Activated T-cell treated with anti-CD3 and anti-CD28 coated beads, Interleukin-2, amount 50 U/mL, for 4 hours (primary cell): Measurements from ENCODE around the gene HOXA10. TPM values are rescaled to one million over a fixed set of nuclear protein-coding genes. Genes with fewer than 3 reads are reported as not detected.

ENCODE experiments used
- ATAC-seq, 2 donors: fragments of 200-7000 bp; cut with Tn5 transposase; one replicate each; pipeline ENCODE4 v1.10.0; 2021
- DNase-seq: peaks from one replicate; pipeline ENCODE4 v3.0.0-alpha.2; 2020
- H3K27me3 Mint-ChIP-seq: one replicate; pipeline ENCODE4 v1.8.0; 2021; ENCODE audit warnings: low read depth, mixed read lengths
- H3K36me3 Mint-ChIP-seq: one replicate; pipeline ENCODE4 v1.8.0; 2022; ENCODE audit warnings: mixed read lengths; ENCODE audit not compliant: insufficient read depth
- H3K4me1 Mint-ChIP-seq: one replicate; pipeline ENCODE4 v1.8.0; 2021; ENCODE audit warnings: low read depth, mixed read lengths
- H3K4me3 Mint-ChIP-seq: one replicate; pipeline ENCODE4 v1.8.0; 2021; ENCODE audit warnings: mild to moderate bottlenecking, moderate library complexity, mixed read lengths
- H3K9me3 Mint-ChIP-seq: one replicate; pipeline ENCODE4 v1.8.0; 2021; ENCODE audit warnings: mixed read lengths
- total RNA-seq, 3 donors: library from RNA; stranded (reverse); gene quantifications; one replicate each; pipeline ENCODE4 v1.2.1, GENCODE V29; 2021

The HOXA10 gene
- total RNA-seq, 3 donors from 2014 or later = 0.08 to 0.14 (median 0.10) TPM

GRCh38 chr7:27198871-27199801 lies 25.0 kb upstream of the HOXA10 start:
- no peaks in the 10 kb centered on the region for H3K36me3 Mint-ChIP-seq
- peak; percentile 17 to 34 for ATAC-seq
- peaks cover 24% of the 10 kb centered on the region for H3K4me1 Mint-ChIP-seq
- H3K4me3 Mint-ChIP-seq = peak overlapping the region; percentile 64
- H3K27me3 Mint-ChIP-seq = peaks cover 84% of the 10 kb centered on the region
- H3K9me3 Mint-ChIP-seq = no peaks in the 10 kb centered on the region
- DNase-seq = no peak

GRCh38 chr7:27198138-27198841 lies 24.2 kb upstream of the HOXA10 start:
- H3K27me3 Mint-ChIP-seq = peaks cover 84% of the 10 kb centered on the region
- DNase-seq = no peak
- ATAC-seq = no peak
- peak overlapping the region; percentile 3 for H3K4me3 Mint-ChIP-seq
- no peaks in the 10 kb centered on the region for H3K9me3 Mint-ChIP-seq
- peaks cover 24% of the 10 kb centered on the region for H3K4me1 Mint-ChIP-seq
- H3K36me3 Mint-ChIP-seq = no peaks in the 10 kb centered on the region

- no peaks in the 10 kb centered on the region for H3K9me3 Mint-ChIP-seq
- ATAC-seq (no peak), DNase-seq (no peak)
- peaks cover 81% of the 10 kb centered on the region for H3K27me3 Mint-ChIP-seq
- H3K4me1 Mint-ChIP-seq = peaks cover 28% of the 10 kb centered on the region
- no peaks in the 10 kb centered on the region for H3K36me3 Mint-ChIP-seq
- H3K4me3 Mint-ChIP-seq = no peak overlapping the region
Observed at GRCh38 chr7:27197137-27198042, 23.3 kb upstream of the HOXA10 start.

GRCh38 chr7:27196287-27196767 lies 22.2 kb upstream of the HOXA10 start:
- H3K4me3 Mint-ChIP-seq = no peak overlapping the region

GRCh38 chr7:27194686-27195379 lies 20.7 kb upstream of the HOXA10 start:
- Mint-ChIP-seq H3K36me3 (no peaks in the 10 kb centered on the region), H3K4me1 (peaks cover 13% of the 10 kb centered on the region), H3K4me3 (no peak overlapping the region), H3K9me3 (no peaks in the 10 kb centered on the region), H3K27me3 (peaks cover 81% of the 10 kb centered on the region)
- ATAC-seq (no peak), DNase-seq (no peak)

More at GRCh38 chr7:27196287-27196767, 22.2 kb upstream of the HOXA10 start:
- H3K36me3 Mint-ChIP-seq = no peaks in the 10 kb centered on the region
- H3K4me1 Mint-ChIP-seq = peaks cover 25% of the 10 kb centered on the region
- no peaks in the 10 kb centered on the region for H3K9me3 Mint-ChIP-seq
- DNase-seq (peak; percentile 84), ATAC-seq (peak in 1 of 2 donors; percentile 31)
- peaks cover 79% of the 10 kb centered on the region for H3K27me3 Mint-ChIP-seq

- no peaks in the 10 kb centered on the region for H3K36me3 Mint-ChIP-seq
- DNase-seq (no peak), ATAC-seq (no peak)
- no peaks in the 10 kb centered on the region for H3K9me3 Mint-ChIP-seq
- H3K27me3 Mint-ChIP-seq = peaks cover 87% of the 10 kb centered on the region
- H3K4me1 Mint-ChIP-seq = peaks cover 16% of the 10 kb centered on the region
- no peak overlapping the region for H3K4me3 Mint-ChIP-seq
Observed at GRCh38 chr7:27194002-27194352, 19.9 kb upstream of the HOXA10 start.

- no peak overlapping the region for H3K4me3 Mint-ChIP-seq
- ATAC-seq (no peak), DNase-seq (no peak)
- H3K9me3 Mint-ChIP-seq = no peaks in the 10 kb centered on the region
- peaks cover 19% of the 10 kb centered on the region for H3K4me1 Mint-ChIP-seq
- H3K36me3 Mint-ChIP-seq = no peaks in the 10 kb centered on the region
- peaks cover 87% of the 10 kb centered on the region for H3K27me3 Mint-ChIP-seq
Observed at GRCh38 chr7:27193335-27194001, 19.3 kb upstream of the HOXA10 start.

- H3K4me1 Mint-ChIP-seq = peaks cover 22% of the 10 kb centered on the region
- peaks cover 87% of the 10 kb centered on the region for H3K27me3 Mint-ChIP-seq
- peak overlapping the region; percentile 55 for H3K4me3 Mint-ChIP-seq
- DNase-seq (no peak), ATAC-seq (peak; percentile 60 to 66)
- H3K9me3 Mint-ChIP-seq = no peaks in the 10 kb centered on the region
- H3K36me3 Mint-ChIP-seq = no peaks in the 10 kb centered on the region
Observed at GRCh38 chr7:27192546-27193334, 18.6 kb upstream of the HOXA10 start.

GRCh38 chr7:27191833-27192545 lies 17.9 kb upstream of the HOXA10 start:
- Mint-ChIP-seq H3K36me3 (no peaks in the 10 kb centered on the region), H3K9me3 (no peaks in the 10 kb centered on the region), H3K27me3 (peaks cover 87% of the 10 kb centered on the region), H3K4me3 (peak overlapping the region; percentile 46), H3K4me1 (peaks cover 28% of the 10 kb centered on the region)
- peak; percentile 12 to 17 for ATAC-seq
- no peak for DNase-seq

GRCh38 chr7:27191161-27191731 lies 17.1 kb upstream of the HOXA10 start:
- Mint-ChIP-seq H3K4me1 (peaks cover 28% of the 10 kb centered on the region), H3K27me3 (peaks cover 88% of the 10 kb centered on the region), H3K4me3 (no peak overlapping the region), H3K36me3 (no peaks in the 10 kb centered on the region), H3K9me3 (no peaks in the 10 kb centered on the region)
- ATAC-seq (no peak), DNase-seq (no peak)

GRCh38 chr7:27189997-27190748 lies 16.1 kb upstream of the HOXA10 start:
- H3K36me3 Mint-ChIP-seq = no peaks in the 10 kb centered on the region
- H3K4me1 Mint-ChIP-seq = peaks cover 39% of the 10 kb centered on the region
- no peaks in the 10 kb centered on the region for H3K9me3 Mint-ChIP-seq
- no peak for ATAC-seq
- no peak overlapping the region for H3K4me3 Mint-ChIP-seq
- H3K27me3 Mint-ChIP-seq = peaks cover 92% of the 10 kb centered on the region
- DNase-seq = no peak
